HepG2 (cell line): ENCODE data around the gene CELF6. TPM values are rescaled to one million over a fixed set of nuclear protein-coding genes. Genes with fewer than 3 reads are reported as not detected.

Source experiments
- ATAC-seq: fragments of 200-7000 bp; cut with Tn5 transposase; 3 replicates; pipeline ENCODE4 v1.9.1; 2020; ENCODE audit warnings: mild to moderate bottlenecking, moderate library complexity
- BruUV-seq: library from RNA; stranded (reverse); fragments of 400-500 nt; replicated peaks from 2 replicates; lab custom pipeline; 2021; lab: Mats Ljungman, UMichigan
- CTCF ChIA-PET: fragments of 300-600 bp; formaldehyde crosslinking; extraction: SDS; loops from one replicate; lab custom pipeline; 2021; ENCODE audit warnings: low total read pairs, inconsistent platforms, low intra/inter-chr PET ratio; lab: Yijun Ruan, JAX
- POLR2A ChIA-PET: fragments of 350-600 bp; sonication (Branson Sonifier 250); formaldehyde crosslinking; loops from one replicate; lab custom pipeline; 2020; ENCODE audit warnings: antibody characterized with exemption, inconsistent platforms; lab: Yijun Ruan, JAX
- DNase-seq: peaks from one replicate; pipeline ENCODE4 v3.0.0-alpha.2; 2015; ENCODE audit warnings: low spot score
- FAIRE-seq: peaks from 3 replicates; lab custom pipeline; 2011; peaks lifted over from hg19 to GRCh38; lab: Jason Lieb, UNC
- H2AFZ ChIP-seq: one replicate; pipeline ENCODE4 v1.6.1; 2011; ENCODE audit warnings: low read length, inconsistent platforms
- H3K27ac ChIP-seq: fragments of 300-600 bp; 3 replicates; pipeline ENCODE4 v1.8.0; 2011; ENCODE audit warnings: mixed run types, mild to moderate bottlenecking, mixed read lengths, low read length, inconsistent platforms; ENCODE audit not compliant: insufficient read depth; ENCODE audit errors: extremely low read length
- H3K27me3 ChIP-seq, 2 experiments: fragments of 200-600 bp in 1 of 2; 2 replicates in 1 of 2; 3 replicates in 1 of 2; pipeline versions ENCODE4 v1.6.0 to v1.8.0; 2011; ENCODE audit warnings: low read length in 2 of 2, mild to moderate bottlenecking in 2 of 2, moderate library complexity in 2 of 2, inconsistent platforms in 1 of 2; ENCODE audit not compliant: insufficient read depth in 2 of 2, control insufficient read depth in 1 of 2
- H3K36me3 ChIP-seq, 2 experiments: fragments of 200-600 bp in 1 of 2; replicated peaks in 1 of 2; 2 replicates in 1 of 2; 3 replicates in 1 of 2; pipeline versions ENCODE4 v1.5.1 to v1.8.0; 2011; ENCODE audit warnings: low read length in 2 of 2, inconsistent platforms in 1 of 2; ENCODE audit not compliant: insufficient read depth in 2 of 2, control insufficient read depth in 1 of 2
- H3K4me1 ChIP-seq: 2 replicates; pipeline ENCODE4 v1.5.1; 2012; ENCODE audit warnings: low read length, inconsistent platforms; ENCODE audit not compliant: insufficient read depth
- H3K4me2 ChIP-seq: 2 replicates; pipeline ENCODE4 v1.6.0; 2011; ENCODE audit warnings: low read depth, low read length, inconsistent platforms
- H3K4me3 ChIP-seq, 3 experiments: fragments of 200-600 bp in 1 of 3; sonication (generic), shearing (Covaris generic) in 1 of 3; replicated peaks in 1 of 3; 2 replicates each; pipeline ENCODE4 v1.5.1; 2011 to 2016; ENCODE audit warnings: low read length in 3 of 3, inconsistent platforms in 2 of 3, low read depth in 2 of 3, mild to moderate bottlenecking in 2 of 3, control low read depth in 1 of 3, mixed read lengths in 1 of 3; ENCODE audit not compliant: insufficient read depth in 1 of 3
- H3K79me2 ChIP-seq: one replicate; pipeline ENCODE4 v1.6.1; 2011; ENCODE audit warnings: low read length, inconsistent platforms; ENCODE audit not compliant: insufficient read depth
- H3K9ac ChIP-seq: 2 replicates; pipeline ENCODE4 v1.6.0; 2011; ENCODE audit warnings: mild to moderate bottlenecking, low read depth, low read length, inconsistent platforms; ENCODE audit not compliant: insufficient read depth
- H3K9me3 ChIP-seq: 2 replicates; pipeline ENCODE4 v1.5.1; 2012; ENCODE audit warnings: mild to moderate bottlenecking, low read length
- H4K20me1 ChIP-seq: 2 replicates; pipeline ENCODE4 v1.6.0; 2011; ENCODE audit warnings: inconsistent platforms, mild to moderate bottlenecking, low read length, moderate library complexity; ENCODE audit not compliant: insufficient read depth
- ARID5B ChIP-seq: IDR thresholded peaks from 2 replicates; pipeline ENCODE4 v1.4.0; 2020; ENCODE audit warnings: mild to moderate bottlenecking, missing genetic modification reagents
- PLSCR1 ChIP-seq: sonication (generic); formaldehyde crosslinking; IDR thresholded peaks from 2 replicates; pipeline ENCODE4 v1.5.0; 2020; ENCODE audit warnings: missing genetic modification reagents, mild to moderate bottlenecking, borderline replicate concordance
- RFXANK ChIP-seq: IDR thresholded peaks from 2 replicates; pipeline ENCODE4 v1.6.1; 2016
- TEAD3 ChIP-seq: optimal IDR thresholded peaks from 2 replicates; pipeline ENCODE3; 2016; ENCODE audit warnings: borderline replicate concordance
- ZBED4 ChIP-seq: sonication (generic); formaldehyde crosslinking; IDR thresholded peaks from 2 replicates; pipeline ENCODE4 v1.4.0; 2020; ENCODE audit warnings: missing genetic modification reagents, borderline replicate concordance
- ZNF383 ChIP-seq: sonication (generic); formaldehyde crosslinking; IDR thresholded peaks from 2 replicates; pipeline ENCODE4 v1.4.0; 2020; ENCODE audit warnings: missing genetic modification reagents, mild to moderate bottlenecking, borderline replicate concordance
- ZNF687 ChIP-seq: sonication (generic); formaldehyde crosslinking; IDR thresholded peaks from 2 replicates; pipeline ENCODE4 v1.5.1; 2020; ENCODE audit warnings: mild to moderate bottlenecking, missing genetic modification reagents, moderate library complexity
- ZNF770 ChIP-seq: sonication (generic); formaldehyde crosslinking; IDR thresholded peaks from 2 replicates; pipeline ENCODE4 v1.5.0; 2020; ENCODE audit warnings: mild to moderate bottlenecking, missing genetic modification reagents
- WGBS: methylation state at CpG from one replicate; pipeline ENCODE4 v1.1.6; 2017; ENCODE audit warnings: low lambda C conversion rate; 5-methylcytosine and 5-hydroxymethylcytosine counted together
- in situ Hi-C: cut with HindIII; loops from 2 replicates; pipeline ENCODE4 v1.10.0; 2017; ENCODE audit warnings: low pct_unique_long_range_greater_than_20kb; ENCODE audit not compliant: extremely low pct_ligation_motif_present
- intact Hi-C: fragments of 100-400 bp; cut with micrococcal nuclease; formaldehyde crosslinking; loops from one replicate; pipeline ENCODE4 v1.10.0; 2022; ENCODE audit not compliant: unreplicated experiment
- polyA plus RNA-seq, 8 experiments: library from polyadenylated mRNA; depleted of rRNA in 3 of 8; stranded (reverse) in 7 of 8; unstranded in 1 of 8; fragments of >200 nt; fragmentation: Illumina TruSeq in 4 of 8; extraction: Trizol in 4 of 8; gene quantifications; 2 replicates each; pipeline versions ENCODE4 v1.2.1 to v1.2.3, GENCODE V29; 2011 to 2016; ENCODE audit warnings: low read depth in 4 of 8, missing spikeins in 1 of 8, mixed read lengths in 1 of 8; ENCODE audit not compliant: insufficient read depth in 1 of 8
- total RNA-seq, 5 experiments: library from RNA; depleted of rRNA; stranded (reverse); fragments of >200 nt; fragmentation: Illumina TruSeq; extraction: Trizol; gene quantifications; 2 replicates each; pipeline ENCODE4 v1.2.3, GENCODE V29; 2016; ENCODE audit warnings: low read depth in 1 of 5

The CELF6 gene
- total and polyA plus RNA-seq, 2 of the 13 experiments (the other 11 are each of a cell fraction or from before 2014, with no cell fraction given): 0.49 to 0.94 TPM

GRCh38 chr15:72318408-72318942 is 1.5 kb downstream of the CELF6 start:
- ChIA-PET CTCF (no interaction called here), POLR2A (no interaction called here)
- Histone ChIP-seq H3K4me3 (no peak overlapping the region), H2AFZ (no peak overlapping the region), H4K20me1 (no peaks in the 10 kb centered on the region), H3K36me3 (no peaks in the 10 kb centered on the region), H3K79me2 (no peaks in the 10 kb centered on the region), H3K9ac (no peak overlapping the region), H3K4me2 (no peak overlapping the region), H3K27me3 (no peaks in the 10 kb centered on the region), H3K27ac (no peak overlapping the region), H3K4me1 (peaks cover 7% of the 10 kb centered on the region; the same call in 1 of the 2 replicates), H3K9me3 (no peaks in the 10 kb centered on the region)
- in situ Hi-C loops: no loop called here
- FAIRE-seq: no peak
- no TSS peak for BruUV-seq
- DNase-seq: no peak
- intact Hi-C loops: no loop called here
- 24% methylated on average over 2 of the region's 2 CpGs for whole genome bisulfite sequencing
- no peak for ATAC-seq
- TF ChIP-seq TEAD3 (CRISPR knock-in tag) (no peak), ZNF687 (CRISPR knock-in tag) (no peak), RFXANK (CRISPR knock-in tag) (no peak), ZNF770 (no peak), PLSCR1 (CRISPR knock-in tag) (no peak), ZBED4 (CRISPR knock-in tag) (no peak), ARID5B (CRISPR knock-in tag) (no peak), ZNF383 (CRISPR knock-in tag) (no peak)
